NCI-H510A treated with DMSO at 0.1 percent for 48 hours (cell line): Measurements from ENCODE around the gene ATP11A.

Experiments
- DNase-seq: peaks from one replicate; lab custom pipeline; 2025; lab: John Stamatoyannopoulos, UW

Gene ATP11A

DNA sequence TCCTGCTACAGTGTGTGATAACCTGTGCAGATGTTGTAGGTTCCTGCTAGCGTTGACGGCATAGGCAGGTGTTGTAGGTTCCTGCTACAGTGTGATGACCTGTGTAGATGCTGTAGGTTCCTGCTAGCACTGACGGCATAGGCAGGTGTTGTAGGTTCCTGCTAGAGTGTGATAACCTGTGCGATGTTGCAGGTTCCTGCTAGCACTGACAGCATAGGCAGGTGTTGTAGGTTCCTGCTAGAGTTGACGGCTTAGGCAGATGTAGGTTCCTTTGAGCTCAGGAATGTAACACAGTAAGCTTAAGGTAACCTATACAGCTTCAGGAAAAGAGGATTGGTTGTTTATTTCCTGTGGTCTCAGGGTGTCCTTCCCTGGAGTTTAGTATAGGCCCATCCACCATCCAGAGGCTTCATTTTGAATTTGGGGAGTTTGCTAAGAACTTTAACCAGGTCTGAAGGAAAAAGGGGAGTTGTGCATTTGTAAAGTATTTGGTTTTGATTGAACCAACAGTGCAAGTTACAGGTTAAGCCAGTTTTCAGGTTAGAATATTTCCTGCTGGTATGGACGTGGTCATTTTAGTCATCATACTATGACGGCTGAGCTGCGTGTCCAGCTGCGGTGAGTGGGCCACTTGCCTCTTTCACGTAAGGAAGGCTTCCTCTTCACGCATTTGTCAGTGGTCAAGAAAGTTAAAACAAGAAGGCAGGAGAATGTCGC is 53.8 kb downstream of the ATP11A start:
- no peak for DNase-seq

DNA sequence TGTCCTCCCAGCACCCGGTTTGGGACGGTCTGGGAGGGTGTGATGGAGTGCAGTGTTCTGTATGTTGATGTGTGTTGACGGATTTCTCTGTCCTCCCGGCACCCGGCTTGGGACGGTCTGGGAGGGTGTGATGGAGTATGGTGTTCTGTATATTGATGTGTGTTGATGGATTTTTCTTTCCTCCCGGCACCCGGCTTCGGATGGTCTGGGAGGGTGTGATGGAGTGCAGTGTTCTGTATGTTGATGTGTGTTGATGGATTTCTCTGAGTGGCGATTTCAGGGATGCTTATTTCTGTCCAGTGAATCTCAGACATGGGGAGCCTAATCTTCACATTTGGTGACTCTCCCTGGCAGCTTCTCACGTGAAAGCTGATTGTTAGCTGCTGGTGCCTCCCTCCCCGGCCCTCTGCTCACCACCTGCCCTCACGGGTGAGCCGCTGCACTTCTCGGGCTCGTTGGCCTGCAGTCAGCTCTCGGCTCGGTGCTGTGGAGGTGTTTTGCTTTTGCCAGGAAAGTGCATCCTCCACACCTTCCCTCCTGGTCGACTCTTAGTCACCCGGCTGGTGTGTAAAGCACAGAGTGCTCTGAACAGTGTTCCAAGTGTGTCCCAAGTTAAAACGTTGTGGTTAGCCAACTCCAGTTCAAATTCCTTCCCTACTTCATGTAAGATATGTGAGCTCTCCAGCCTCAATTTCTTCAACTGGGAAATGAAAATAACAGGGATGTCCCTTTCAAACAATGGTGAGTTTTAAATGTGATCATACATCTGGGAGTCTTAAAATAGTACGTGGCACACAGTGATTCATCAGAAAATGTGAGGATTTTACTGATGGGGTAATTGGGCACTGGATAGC is 54.6 kb downstream of the ATP11A start:
- peak; percentile 57 for DNase-seq

DNA sequence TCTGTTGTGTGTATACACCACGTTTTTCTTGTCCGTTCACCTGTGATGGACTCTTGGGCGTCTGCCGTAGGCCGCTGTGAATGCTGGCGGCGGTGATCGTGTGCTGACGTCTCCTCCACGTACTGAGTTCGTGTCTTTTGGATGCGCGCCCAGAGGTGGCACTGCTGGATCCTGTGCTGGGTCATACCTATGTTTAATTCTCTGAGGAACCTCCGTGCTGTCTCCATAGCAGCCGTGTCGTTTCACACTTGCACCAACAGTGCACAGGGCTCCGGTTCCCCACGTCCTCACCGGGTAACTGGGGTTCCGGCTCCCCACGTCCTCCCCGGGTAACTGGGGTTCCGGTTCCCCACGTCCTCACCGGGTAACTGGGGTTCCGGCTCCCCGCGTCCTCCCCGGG is 56.2 kb downstream of the ATP11A start:
- DNase-seq: no peak

DNA sequence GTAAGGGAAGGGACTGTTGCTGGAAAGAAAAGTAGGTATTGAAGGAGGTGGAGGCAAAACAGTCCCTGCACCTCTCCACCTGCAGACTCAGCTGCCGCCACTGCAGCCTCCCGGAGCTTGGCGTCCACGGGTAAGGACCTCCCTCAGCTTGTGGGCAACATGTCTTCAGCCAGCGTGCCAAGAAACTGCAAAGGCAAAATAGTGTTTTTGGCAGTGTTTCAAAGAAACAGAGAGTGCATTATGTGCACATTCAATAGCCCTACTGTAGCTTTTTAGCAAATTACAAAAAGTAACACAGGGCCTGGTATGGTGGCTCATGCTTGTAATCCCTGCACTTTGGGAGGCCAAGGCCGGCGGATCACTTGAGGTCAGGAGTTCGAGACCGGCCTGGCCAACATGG is 57.4 kb downstream of the ATP11A start:
- no peak for DNase-seq

DNA sequence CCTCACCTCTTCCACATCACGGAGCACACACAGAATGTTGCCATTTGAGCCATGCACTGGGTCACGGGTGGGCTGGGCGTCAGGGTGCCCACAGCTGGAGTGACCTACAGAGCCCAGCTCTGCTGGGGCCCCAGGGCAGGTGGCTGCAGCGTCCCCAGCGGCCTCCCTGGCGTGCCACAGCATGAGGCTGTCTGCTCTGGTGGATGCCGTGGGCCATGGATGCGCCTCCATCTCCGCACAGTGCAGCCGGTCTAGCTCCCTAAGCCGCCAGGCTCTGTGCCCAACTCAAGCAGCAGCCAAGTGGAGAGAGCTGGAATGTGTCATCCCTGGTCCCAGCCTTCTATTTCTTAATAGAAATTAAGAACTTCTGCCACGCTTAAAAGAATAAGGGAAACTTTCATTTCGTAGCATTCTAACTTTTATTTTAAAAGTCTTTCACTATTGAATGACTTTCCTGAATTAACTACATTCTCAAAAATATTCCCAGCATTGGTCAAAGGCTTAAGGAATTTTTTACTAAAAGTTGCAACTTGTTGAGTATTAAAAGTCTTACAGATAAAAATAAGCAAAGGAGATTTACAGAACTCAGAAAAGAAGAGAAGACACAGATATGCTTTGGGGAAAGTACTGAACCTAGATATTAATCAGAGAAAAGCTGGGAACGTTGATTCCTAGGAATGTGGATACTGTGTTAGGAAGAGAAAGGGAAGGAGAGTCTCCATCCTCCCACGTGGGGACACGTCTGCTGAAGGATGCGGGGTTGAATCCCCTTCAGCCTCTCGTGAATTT is 59.3 kb downstream of the ATP11A start:
- DNase-seq: no peak

DNA sequence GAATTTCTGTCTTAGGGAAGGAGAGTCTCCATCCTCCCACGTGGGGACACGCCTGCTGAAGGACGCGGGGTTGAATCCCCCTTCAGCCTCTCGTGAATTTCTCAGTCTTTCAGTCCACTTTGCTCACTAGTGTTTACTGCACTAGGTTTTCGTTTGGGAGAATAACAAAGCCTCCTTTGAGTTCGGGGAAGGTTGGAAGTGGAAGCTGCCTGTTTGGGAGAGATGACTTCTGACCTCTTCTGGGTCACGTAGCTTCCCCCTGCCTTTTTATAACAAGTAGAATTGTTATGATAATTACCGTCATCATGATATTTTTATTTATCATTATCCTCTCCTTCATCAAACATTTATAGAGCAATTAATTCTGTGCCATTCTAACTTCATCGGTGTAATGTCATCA is 60.7 kb downstream of the ATP11A start:
- no peak for DNase-seq

DNA sequence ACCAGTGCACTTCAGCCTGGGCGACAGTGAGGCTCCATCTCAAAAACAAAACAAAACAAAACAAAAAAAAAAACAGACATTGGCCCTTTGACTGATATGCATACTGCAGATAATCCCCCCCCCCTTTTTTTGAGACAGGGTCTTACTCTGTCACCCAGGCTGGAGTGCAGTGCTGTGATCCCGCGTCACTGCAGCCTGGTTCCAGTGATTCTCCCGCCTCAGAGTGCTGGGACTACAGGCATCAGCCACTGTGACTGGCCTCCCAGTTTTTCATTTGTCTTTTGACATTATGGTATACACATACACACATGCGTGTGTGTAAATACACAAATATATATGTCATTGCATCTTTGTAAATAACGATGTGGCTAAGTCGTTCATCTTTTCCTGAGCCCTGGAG is 61.8 kb downstream of the ATP11A start:
- no peak for DNase-seq

DNA sequence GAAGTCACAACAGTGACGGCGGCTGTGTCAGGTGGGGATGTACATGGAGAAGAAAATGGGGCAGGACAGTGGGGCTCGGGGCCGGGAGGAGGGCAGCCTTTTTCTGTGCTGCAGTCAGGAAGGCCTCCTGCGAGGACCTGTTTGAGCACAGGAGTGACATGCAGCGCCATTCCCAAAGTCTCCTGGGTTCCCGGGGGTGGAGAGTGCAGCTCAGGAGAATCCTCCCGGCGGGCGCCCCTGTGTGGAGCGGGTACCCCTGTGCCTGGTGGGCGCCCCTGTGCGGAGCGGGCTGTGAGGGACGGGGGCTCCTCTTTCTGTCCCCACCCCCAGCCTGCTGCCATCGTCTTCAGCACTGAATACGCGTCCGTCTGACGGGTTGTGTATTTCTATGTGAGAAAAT is 62.4 kb downstream of the ATP11A start:
- DNase-seq: no peak

DNA sequence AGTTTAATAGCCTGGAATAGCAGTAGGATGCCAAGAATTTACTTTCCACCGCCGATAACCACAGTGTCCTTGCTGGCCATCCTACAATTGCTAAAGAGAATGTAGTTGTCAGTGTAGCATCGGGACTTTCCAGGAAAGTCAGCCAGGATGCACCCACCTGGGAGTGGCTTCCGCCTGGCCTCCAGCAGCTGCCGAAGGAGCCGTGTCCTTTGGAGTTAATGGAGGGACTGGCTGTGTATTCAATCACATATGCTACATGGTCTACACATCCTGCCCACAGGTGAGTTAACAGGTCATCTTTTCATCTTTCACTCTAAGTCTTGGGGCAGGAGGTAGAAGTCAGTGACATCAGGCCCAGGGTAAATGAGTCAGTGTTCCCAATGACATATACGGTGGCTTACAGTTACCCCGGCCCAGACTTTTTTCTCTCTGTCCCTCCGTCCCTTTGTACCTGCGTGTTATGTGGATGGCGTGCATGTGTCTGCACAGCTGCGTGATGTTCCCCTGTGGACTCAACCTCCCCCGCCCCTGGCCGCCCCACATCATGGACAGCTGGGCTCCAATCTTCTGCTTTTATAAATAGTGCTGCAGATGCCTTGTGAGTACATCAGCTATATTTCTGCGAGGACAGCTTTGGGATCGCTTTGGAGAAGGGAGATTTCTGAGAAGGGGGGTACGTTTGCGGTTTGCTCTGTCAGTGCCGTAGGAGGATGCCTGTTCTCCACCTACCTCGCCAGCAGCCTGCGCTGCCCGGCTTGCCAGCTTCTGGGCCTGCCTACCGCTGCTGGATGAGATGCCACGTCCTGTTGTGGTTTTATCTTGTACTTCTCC is 63.1 kb downstream of the ATP11A start:
- peak; percentile 10 for DNase-seq

DNA sequence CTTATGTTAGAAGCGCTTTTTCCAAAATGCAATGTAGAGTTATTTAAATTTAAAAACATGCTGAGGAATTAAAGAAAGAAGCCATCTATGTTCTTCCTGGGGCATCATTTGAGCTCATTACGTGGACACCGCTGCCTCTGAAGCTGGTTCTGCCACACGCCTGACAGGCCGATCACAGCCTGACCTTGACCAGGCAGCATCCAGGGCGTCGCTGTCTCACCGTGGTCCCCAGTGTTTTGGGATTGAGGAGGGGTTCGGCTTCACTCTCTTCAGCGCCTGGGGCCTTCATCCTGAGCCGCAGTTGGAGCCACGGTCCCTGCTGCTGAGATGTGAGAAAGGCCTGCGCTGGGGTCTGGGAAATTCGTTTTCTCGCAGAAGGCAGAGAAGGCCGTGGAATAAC is 64.0 kb downstream of the ATP11A start:
- no peak for DNase-seq

DNA sequence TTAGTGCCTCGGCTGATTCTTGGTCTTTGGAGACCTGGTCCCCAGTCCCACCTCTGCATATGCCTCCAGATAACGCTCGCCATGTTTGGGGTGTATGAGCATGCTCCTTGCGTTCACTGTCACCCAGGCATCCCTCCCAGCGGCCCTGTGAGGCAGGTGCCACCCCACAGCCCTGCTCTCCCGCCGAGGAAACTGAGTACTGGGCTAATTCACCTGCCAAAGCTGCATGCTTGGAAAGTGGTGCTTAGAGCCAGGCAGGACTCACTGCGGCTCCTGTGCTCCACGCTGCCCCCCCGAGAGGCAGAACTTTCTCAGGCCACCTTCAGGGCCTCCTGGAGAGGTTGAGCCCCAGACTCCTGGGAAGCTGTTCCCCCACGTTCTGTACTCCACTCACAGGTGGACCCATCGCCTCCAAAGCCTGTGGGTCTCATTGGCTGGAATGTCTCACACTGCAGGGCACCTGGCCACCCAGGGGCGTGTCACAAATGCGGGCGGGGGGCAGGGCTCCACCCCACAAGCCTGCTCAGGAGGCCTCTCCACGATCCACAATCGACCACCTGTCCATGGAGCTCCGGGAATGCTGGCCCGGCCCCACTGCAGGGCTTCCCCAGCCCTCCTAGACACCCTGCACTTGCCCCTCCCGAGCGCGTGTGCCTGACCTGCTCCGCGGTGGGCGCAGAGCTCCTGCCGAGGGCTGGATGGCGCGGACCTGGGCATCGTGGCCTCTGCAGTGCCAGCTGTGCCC is 64.6 kb downstream of the ATP11A start:
- no peak for DNase-seq

DNA sequence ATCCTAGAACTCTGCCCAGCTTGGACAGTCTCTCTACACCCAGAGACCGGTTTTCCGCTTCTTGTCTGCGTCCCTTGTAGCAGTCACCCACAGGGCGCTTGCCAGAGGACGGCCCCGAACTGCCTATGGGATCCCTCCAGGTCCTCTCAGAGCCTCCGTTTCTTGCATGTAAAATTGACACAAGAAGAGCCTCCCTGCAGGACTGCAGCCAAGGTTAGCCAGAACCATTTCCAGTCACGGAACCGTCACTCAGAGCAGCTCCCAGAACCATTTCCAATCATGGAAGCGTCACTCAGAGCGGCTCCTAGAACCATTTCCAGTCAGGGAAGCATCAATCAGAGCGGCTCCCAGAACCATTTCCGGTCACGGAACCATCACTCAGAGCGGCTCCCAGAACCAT is 65.5 kb downstream of the ATP11A start:
- no peak for DNase-seq

DNA sequence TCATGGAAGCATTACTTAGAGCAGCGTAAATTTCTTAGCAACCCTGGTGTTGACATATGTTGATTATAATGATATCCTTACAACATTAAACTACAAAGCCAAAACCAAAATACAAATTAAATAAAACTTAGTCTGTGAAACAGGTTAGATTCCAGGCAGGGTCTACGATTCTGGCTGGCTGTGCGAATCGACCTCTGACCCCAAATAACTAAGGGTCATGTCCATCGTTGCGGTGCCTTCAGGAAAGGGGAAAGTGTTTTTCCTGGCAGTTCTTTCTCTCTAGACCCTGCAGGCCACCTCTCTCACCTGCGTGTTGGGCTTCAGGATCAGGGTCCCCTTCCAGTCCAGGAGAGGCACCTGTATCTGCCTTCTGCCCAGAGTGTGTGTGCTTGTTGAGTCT is 66.2 kb downstream of the ATP11A start:
- DNase-seq: no peak

DNA sequence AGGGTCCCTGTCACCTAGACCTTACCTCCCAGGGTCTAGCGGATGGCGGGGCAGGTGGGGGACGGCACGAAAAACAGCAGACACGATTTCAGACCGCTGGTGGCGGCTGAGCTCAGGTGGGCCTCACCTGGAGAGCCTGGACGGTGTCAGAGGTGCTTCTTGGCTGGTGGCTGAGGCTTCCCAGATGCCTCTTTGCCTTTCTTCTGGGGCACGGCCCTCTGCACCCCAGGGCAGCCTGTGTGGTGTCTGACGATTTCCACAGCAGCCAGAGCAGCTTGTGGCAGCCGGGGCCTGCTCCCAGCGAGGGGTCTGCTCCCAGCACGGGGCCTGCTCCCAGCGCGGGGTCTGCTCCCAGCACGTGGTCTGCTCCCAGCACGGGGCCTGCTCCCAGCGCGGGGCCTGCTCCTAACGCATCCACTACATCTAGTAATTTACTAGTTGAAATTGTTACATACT is 66.7 kb downstream of the ATP11A start:
- no peak for DNase-seq

DNA sequence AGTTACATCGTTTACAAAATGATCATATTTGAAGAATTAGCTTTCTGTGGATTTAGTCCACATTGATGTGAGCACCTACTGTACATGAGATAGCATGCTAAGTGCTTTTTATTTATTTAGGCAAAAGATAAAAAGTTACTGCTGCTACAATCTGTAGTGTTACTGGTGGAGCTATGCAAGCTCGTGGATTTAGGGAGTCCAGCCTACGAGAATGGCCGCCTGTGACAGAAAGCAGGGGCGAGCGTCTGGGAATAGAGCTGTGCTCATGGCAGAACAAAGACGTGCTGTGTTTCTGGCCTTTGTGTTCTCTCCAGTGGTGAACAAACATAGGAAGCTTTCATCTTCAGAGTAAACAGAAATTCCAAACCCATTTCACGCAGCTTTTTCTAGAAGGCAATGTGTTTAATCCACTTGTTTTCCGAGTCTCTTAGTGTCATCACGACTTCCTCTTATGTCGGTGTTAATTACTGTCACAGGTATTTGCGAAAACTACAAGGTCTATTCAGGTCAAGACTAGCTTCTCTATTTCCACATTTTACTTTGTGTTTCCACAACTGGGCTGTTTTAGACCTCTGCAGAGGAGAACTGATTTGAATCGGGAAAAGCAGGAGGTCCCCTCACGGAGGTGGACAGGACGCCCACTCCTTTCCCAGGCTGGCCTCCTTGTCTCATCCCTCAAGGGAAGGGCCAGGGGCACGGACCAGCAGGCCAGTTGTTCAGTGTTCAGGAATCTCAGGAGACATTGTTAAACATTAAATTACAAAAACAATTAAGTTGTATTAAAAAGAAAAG is 67.3 kb downstream of the ATP11A start:
- peak; percentile 68 for DNase-seq

DNA sequence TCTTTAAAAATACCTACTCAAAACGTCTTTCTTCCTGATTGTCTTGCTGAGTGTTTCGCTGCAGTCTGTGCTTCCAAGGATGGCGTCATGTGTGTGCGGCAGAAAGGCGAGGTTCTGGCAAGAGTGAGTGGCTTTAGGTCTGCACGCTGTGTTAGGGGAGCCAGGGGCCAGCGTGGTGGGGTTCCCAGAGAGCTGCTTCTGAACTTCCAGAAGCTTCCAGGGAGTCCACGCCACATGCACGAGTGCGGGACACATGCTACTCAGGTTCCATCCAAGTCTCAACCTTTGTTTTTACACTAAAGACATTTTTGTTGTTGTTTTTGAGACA is 67.9 kb downstream of the ATP11A start:
- no peak for DNase-seq

DNA sequence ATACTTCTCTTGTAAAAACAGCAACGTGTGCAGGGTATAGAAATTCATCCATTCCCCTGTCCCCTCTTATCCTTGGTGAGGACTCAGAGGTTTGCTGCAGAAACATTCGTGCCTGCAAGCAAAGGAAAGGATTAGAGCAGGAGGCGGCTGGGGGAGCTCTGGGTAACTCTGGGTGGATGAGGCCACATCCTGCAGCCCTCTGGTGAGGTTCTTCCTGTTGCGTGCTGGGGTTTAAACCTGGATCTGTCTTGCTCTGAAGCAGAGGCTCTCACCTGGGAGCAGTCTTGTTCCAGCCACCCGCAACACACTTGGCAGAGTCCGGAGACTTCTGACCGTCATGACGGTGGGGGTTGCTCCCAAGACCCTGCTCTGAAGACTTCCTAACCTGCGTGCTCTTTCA is 69.2 kb downstream of the ATP11A start:
- DNase-seq: no peak

DNA sequence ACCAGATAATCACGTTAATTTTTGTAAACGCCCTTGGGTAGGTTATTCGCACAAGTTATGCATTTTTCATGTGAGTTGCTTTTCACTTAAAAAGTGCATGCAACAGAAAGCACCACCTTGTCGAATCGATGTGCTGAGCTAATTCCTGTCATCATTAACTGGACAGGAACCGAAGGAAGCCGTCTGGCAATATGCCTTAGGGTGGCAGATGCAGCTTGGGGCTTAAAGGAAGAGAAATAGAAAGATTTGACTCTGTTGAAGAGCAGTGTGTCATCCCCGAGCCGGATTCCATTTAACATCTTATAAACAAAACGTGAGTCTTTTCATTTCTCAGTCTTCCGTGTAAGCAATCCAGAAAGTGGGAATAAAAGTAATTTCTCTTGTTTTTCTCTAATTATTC is 70.0 kb downstream of the ATP11A start:
- DNase-seq: no peak

DNA sequence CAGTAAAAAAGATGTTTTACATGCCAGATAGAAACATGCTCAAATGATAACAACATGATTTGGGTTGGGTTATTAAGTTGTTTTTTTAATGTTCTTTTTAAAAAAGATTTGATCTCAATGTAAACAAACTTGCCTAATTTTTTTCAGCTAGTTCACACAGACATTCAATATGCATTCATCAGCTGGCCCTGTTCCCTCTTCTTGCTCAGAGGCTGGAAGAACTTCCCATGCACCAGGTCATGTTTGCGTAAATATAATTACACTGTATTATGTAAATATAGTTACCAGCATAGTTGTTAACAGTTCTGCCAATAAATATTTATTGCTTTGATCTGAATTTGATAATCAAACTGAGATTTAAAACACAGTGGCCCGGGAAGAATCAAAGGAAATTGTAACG is 70.6 kb downstream of the ATP11A start:
- DNase-seq: no peak

DNA sequence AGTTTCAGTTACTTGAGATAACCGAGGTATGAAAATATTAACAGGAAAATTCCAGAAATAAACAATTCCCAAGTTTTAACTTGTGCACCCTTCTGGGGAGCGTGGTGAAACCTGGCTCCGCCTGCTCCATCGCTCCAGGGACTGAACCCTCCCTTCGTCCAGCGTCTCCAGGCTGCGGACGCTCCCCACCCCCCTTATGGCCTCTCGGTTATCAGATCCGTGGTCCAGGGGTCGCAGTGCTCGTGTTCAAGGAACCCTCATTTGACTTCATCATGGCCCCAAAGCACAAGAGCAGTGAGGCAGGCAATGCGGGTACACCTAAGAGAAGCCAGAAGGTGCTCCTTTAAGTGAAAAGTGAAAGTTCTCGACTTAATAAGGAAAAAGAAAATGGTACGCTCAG is 71.1 kb downstream of the ATP11A start:
- no peak for DNase-seq
